GM21786 (cell line): ENCODE data around the gene RUFY3.
"Not testable (repeated sequence)": the region's sequence is repeated elsewhere in the genome, so short reads cannot be mapped to it uniquely, and the experiment has no call there.

Experiments used
- ATAC-seq: cut with Tn5 transposase; IDR thresholded peaks from one replicate; pipeline ENCODE4 v1.9.1; 2021; ENCODE audit not compliant: unreplicated experiment

RUFY3 gene

DNA sequence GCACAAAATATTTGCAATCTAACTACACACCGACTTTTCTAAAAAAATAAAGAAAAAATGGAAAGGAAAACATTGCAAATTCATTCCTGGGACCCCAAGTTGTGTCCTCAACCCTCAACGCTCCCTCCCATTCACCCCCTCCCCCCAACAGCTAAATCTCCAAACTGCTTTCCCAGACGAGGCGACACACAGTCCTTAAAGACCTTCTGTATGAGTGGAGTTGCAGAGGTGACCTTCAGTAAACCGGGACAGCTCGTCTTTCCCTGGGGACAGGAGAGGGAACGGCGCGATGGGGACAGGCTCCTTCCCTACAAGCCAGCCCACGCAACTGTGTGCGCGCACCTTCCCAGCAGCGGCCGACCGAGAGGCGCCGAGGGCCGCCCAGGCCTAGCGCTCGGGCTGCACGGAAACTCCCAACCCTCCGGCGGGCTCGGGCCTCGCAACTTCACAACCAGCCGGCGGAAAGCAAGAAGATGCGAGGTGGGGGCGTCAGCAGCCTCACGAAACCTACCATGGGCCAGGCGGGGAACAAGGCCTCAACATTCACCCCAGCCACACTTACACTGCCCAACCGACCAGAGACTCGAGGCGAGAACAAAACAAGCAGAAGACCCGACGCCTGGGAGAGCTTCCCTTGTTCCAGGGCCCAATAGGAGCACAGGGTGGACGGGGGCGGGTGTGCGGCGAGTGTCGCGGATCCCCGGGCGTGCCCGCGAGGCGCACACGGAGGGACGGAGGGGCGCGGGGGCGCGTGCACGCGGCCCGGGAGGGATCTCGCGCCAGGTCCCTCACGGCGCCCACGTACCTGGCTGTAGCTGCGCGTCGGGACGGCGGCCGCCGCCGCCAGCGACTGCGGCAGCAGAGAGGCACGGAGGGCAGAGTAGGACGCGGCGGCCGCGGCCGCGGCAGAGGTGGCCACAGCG is 117.2 kb downstream of the RUFY3 start:
- ATAC-seq: peak; percentile 22

DNA sequence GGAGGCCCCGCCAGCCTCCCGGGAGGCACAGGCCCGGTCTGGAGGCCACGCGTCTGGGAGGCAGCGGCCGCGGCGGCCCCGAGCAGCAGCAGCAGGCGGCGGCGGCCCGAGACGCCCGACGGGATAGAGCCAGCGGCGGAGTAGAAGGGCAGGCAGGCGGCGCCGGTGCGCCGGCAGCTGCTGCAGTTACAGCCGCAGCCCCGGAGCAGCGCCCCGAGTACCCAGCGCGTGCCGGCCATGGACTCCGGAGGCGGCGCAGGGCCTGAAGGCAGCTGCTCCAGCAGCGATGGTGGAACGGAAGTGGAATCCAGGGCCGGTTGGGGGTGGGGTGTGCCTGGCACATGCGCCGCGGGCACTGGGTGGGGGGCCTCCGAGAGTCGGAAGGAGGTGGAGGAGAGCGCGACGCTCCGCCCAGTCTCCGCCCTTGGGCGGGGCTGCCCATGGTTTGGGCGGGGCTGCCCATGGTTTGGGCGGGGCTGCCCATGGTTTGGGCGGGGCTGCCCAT is 117.9 kb downstream of the RUFY3 start, which contains the start of gene GRSF1:
Gene GRSF1 (minus strand): TSS at position 302 of the 505 bp plus-strand sequence. CDS start 63 bp downstream, at position 239.
- ATAC-seq: peak; percentile 46

DNA sequence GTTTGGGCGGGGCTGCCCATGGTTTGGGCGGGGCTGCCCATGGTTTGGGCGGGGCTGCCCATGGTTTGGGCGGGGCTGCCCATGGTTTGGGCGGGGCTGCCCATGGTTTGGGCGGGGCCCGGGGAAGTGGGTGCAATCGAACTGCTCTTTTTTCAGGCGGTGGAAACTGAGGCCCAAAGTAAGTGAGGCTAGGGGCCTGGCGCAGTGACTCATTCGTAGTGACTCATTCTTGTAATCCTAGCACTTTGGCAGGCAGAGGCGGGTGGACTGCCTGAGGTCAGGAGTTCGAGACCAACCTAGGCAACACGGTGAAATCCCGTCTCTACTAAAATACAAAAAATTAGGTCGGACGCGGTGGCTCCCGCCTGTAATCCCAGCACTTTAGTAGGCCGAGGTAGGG is 118.4 kb downstream of the RUFY3 start:
- ATAC-seq: not testable (repeated sequence)

DNA sequence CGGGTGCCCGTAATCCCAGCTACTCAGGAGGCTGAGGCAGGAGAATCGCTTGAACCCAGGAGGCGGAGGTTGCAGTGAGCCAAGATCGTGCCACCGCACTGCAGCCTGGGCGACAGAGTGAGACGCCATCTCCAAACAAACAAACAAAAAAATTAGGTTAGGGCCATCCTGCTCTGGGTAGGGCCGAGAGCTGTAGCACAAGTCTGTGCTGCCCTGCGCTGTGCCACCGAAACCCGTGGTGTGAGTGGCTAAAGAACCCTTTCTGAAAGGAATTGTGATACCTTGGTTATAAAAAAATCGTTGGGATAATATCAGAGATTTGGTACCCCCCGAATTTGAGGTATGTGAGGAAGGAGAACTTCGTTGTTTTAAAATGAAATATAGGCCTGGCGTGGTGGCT is 118.9 kb downstream of the RUFY3 start:
- ATAC-seq: not testable (repeated sequence)

DNA sequence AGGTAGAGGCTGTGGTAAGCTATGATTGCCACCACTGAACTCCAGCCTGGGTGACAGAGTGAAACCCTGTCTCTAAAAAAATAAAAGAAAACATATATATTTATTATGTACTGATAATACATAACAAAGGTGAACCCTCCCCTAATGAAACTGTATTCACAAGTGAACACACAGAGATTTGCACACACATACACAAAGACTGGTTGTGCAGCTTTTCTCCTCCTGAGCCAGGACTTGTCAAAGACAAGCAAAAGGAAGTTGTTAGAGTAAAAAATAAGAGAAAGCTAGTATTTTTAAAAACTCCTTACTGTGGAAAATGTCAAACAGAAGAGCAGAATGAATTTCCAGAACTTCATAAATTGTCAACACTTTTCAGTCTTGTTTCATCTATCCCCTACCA is 119.4 kb downstream of the RUFY3 start:
- no peak for ATAC-seq

DNA sequence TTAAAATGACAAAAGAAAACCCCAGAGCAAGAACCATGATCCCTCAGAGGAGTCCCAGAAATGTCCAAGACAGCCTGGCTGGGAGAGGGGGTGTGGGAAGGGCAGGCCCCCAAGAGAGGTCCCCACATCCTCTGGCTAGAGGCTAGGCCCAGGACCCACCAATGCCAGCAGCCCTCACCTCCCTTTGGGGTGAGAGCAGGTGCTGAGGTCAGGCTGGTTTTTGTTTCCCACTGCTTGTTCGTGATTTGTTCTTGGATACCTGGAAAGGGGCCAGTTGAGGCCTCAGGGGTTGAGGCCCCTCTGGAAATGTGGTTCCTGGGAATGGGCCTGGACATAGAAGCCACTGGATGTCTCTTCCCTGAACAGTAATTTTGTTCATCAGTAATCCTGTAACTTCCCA is 120.2 kb downstream of the RUFY3 start:
- no peak for ATAC-seq

DNA sequence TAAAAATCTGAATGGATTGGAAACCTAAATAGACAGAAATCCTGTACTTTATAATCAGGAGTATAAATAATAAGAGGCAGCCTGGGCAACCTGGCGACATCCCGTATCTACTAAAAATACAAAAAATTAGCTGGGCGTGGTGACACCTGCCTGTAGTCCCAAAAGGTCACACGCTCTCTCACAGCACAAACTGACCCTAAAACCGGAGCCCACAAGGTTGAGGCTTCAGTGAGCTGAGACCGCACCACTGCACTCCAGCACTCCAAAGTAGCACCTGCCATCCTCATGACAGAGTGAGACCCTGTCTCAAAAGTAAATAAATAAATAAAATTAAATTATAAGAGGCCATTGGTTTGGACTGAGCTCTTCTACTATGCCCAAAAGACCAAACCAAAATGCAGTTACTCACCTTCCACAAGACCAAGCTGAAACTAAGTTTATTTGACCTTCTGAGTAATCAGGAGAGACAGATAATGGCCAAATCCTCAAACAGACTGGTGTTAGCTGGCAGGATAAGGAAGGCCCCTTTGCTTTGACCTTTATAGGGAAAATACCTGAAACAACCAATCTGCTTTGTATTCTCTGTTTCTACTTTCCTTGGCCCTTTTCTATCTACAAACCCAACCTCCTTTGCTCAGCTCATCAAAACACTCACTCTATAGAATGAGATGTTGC is 121.1 kb downstream of the RUFY3 start:
- peak; percentile 49 for ATAC-seq

DNA sequence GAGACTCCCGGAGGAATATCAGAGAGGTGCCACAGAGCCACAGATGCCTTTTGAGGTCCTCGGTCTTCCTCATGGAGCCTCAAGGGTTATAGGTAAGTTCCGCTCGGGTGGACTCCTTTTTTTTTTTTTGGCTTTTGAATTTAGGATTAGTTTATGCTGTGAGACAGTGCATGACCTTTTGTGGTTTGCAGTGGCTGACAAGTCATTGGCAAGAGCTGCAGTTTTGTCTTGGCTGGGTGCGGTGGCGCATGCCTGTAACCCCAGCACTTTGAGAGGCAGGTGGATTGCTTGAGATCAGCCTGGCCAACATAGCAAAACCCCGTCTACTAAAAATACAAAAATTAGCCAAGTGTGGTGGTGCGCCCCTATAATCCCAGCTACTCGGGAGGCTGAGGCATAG is 122.4 kb downstream of the RUFY3 start:
- ATAC-seq: peak; percentile 31

DNA sequence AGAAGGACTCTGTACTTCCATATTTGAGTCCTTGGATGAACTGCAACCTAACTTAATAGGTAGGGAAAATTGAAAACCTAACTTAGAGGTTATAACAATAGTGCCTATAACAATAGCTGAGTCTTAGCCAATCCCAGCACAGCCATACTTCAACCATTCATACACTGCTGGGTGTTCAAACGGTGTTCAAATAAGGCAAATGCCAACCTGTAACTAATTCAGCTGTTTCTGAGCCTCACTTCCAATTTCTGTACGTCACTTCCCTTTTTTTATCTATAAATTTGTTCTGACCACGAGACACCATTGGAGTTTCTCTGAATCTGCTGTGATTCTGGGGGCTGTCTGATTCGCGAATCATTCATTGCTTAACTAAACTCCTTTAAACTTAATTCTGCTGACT is 127.5 kb downstream of the RUFY3 start:
- no peak for ATAC-seq

DNA sequence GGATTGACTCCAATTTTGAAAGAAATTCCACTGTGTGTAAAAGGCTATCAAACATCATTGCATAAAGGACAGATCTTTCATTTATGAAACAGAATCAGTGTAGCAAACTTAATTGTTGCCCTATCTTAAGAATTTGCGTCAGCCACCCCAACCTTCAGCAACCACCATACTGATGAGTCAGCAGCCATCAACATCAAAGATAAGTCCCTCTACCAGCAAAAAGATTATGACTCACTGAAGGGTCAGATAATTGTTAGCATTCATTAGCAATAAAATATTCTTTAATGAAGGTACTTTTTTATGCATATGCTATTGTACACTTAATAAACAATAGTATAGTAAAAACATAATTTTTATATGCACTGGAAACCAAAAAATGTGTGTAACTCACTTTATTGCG is 133.7 kb downstream of the RUFY3 start:
- no peak for ATAC-seq
